ENCODE results near the gene SFXN1. TPM values are rescaled to one million over a fixed set of nuclear protein-coding genes. Genes with fewer than 3 reads are reported as not detected.
"Not testable (repeated sequence)": the region's sequence is repeated elsewhere in the genome, so short reads cannot be mapped to it uniquely, and the experiment has no call there.

Gene SFXN1
- total RNA-seq, 4 donors from 2014 or later, result 18.0 to 26.1 (median 21.2) TPM

DNA sequence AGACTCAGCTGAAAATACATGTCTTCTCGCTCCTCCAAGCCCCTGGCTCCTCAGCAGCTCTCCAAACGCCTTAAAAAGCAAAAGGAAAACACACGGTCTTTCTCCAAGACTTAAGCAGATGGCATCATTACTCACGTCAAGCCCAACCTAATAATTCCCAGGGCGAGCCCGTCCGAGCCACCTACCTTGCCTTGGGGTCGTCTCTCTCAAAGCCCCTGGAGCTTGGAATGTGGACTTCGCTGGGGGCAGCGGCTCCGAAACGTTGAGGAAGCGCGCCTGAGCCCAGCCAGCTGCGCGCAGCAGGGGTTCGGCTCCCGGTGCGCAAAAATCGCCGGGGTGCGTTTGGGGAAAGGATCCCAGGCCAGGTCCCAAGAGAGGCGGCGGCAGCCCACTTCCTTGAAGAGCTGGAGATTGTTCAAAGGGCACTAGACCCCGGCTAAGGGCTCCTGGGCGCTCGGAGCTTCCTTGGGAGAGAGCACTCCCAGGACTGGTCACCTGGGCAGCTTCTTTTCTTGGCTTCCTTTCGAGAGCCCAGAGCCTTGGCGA is 34.8 kb upstream of the SFXN1 start:
- peaks cover 64% of the 10 kb centered on the region for H3K27me3 ChIP-seq
- H3K4me3 ChIP-seq, result peak overlapping the region in 1 of 2 donors; percentile 40
- ATAC-seq, result no peak

DNA sequence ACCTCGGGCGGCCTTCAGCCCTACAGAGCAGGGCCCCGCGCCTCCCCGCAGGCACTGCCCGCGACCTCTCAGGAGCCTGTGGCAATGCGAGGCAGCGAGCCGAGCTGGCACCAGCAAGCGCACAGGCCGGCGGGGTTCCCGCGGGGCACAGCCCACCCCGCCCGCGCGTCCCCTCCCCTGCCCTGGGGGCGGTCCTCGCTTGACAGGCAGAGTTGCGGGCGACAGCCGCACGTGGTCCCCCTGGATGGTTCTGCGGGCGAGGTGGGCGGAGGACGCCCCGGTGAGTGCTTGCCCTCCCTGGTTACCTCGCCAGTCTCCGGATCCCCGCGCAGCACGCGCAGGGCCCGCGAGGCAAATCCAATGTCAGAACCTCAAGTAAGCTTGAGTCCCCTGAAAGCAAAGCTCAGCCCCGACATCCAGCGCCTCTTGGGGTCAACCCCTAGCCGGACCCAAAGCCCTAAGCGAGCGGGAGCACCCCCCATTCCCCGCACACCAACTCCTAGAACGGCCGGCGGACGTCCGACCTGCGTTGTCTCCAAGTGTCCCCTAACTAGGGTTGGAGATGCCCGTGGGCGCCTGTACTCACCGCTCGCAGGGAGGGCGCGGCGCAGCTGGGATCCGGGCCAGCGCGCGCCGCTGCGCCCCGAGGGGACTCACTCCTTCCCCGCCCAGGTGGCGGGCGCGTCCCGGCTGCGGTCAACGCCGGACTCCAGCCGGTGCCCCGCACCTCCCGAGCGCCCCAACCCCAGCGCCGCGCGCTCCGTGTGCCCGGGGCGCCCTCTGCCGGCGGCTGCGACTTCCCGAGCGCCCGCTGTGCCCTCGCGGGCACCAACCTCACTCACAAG is 34.1 kb upstream of the SFXN1 start, which contains the start of gene DRD1:
DRD1 (minus strand) TSS at position 123 of the 845 bp plus-strand sequence. CDS start 1,083 bp downstream, outside the sequence.
- H3K36me3 ChIP-seq, result no peaks in the 10 kb centered on the region
- H3K4me1 ChIP-seq, result peaks cover 0 to 19% (median 11%) of the 10 kb centered on the region in 3 donors
- peak within 1 kb of the TSS in 1 of 4 donors; percentile 4 for H3K27ac ChIP-seq
- TF ChIP-seq, protein P1, sequence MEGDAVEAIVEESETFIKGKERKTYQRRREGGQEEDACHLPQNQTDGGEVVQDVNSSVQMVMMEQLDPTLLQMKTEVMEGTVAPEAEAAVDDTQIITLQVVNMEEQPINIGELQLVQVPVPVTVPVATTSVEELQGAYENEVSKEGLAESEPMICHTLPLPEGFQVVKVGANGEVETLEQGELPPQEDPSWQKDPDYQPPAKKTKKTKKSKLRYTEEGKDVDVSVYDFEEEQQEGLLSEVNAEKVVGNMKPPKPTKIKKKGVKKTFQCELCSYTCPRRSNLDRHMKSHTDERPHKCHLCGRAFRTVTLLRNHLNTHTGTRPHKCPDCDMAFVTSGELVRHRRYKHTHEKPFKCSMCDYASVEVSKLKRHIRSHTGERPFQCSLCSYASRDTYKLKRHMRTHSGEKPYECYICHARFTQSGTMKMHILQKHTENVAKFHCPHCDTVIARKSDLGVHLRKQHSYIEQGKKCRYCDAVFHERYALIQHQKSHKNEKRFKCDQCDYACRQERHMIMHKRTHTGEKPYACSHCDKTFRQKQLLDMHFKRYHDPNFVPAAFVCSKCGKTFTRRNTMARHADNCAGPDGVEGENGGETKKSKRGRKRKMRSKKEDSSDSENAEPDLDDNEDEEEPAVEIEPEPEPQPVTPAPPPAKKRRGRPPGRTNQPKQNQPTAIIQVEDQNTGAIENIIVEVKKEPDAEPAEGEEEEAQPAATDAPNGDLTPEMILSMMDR (IDR thresholded peaks at IDR 0.05), result peak; percentile 20 to 75 (median 56)
- no peak for TF ChIP-seq POLR2A (IDR thresholded peaks at IDR 0.05)
- TF ChIP-seq EP300 (IDR thresholded peaks at IDR 0.05), result no peak
- peaks cover 69% of the 10 kb centered on the region for H3K27me3 ChIP-seq
- WGBS, 2 donors (ENCODE audit: low coverage in 1 of 2), result 0% methylated on average over 3 of the region's 91 CpGs; no CpG with 5 or more reads in 1 of the 2 donors
- H3K4me3 ChIP-seq, result peak within 1 kb of the TSS in 1 of 2 donors; percentile 40
- no peaks in the 10 kb centered on the region for H3K9me3 ChIP-seq
- ATAC-seq, result peak; percentile 31

More for the DNA sequence above, 34.8 kb upstream of the SFXN1 start:
- WGBS, 2 donors (ENCODE audit: low coverage in 1 of 2), result 0% methylated on average over 2 to 6 of the region's 29 CpGs
- TF ChIP-seq EP300 (IDR thresholded peaks at IDR 0.05) (no peak), POLR2A (IDR thresholded peaks at IDR 0.05) (no peak), POLR2AphosphoS5 (IDR thresholded peaks at IDR 0.05) (no peak)
- TF ChIP-seq, protein P1 (IDR thresholded peaks at IDR 0.05), result no peak
- H3K4me1 ChIP-seq, result peaks cover 0 to 19% (median 11%) of the 10 kb centered on the region in 3 donors
- no peaks in the 10 kb centered on the region for H3K36me3 ChIP-seq
- no peaks in the 10 kb centered on the region for H3K9me3 ChIP-seq
- peak overlapping the region in 1 of 4 donors; percentile 4 for H3K27ac ChIP-seq

DNA sequence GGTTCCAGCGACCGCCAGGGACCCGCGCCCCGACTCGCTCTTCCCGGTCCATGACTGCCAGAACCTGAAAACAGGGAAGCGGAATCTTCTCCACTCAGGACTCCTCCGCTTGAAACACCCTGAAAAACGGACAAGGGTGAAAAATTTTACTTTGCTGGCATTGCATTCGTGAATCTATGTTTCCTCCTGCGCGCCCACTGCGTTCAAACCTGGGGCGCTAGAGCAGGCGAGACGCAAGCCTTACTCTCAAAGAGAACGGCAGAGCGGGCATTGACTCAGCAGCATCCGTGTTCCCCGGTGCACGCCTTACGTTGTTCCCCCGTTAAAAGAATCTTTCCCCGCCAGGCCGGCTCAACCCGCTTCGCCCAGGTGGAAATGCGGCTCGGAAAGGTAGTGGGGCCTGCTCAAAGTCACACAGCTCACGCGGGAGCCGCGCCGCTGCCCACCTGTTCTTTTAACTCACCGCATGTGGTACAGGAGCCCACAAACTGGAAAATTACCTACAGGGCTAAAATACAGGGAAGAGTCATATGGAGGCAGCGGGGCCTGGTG is 33.4 kb upstream of the SFXN1 start:
- peaks cover 74% of the 10 kb centered on the region for H3K27me3 ChIP-seq

DNA sequence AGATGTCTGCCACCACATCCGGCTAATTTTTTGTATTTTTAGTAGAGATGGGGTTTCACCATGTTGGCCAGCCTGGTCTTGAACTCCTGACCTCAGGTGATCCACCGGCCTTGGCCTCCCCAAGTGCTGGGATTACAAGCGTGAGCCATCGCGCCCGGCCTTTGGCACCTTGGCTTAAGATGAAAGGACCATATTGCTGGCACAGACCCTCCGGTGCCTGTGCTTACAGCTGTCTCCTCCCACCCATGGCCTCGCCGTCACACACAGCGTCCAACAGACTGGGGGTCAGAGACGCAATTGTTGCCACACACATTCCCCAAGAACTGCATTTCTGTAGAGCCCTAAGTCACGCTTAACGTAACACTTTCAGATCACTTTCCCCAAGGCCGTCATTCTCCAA is 32.0 kb upstream of the SFXN1 start:
- 50 to 83% methylated on average over 2 to 10 of the region's 14 CpGs for WGBS, 2 donors (ENCODE audit: low coverage in 1 of 2)
- H3K4me1 ChIP-seq, result peaks cover 0 to 19% (median 11%) of the 10 kb centered on the region in 3 donors
- peaks cover 77% of the 10 kb centered on the region for H3K27me3 ChIP-seq
- H3K9me3 ChIP-seq, H3K36me3 ChIP-seq, H3K27ac ChIP-seq, H3K4me3 ChIP-seq, ATAC-seq: not testable (repeated sequence)

More for the DNA sequence above, 33.4 kb upstream of the SFXN1 start:
- TF ChIP-seq POLR2A (IDR thresholded peaks at IDR 0.05), result no peak
- TF ChIP-seq, protein P1 (IDR thresholded peaks at IDR 0.05), result no peak
- no peak for TF ChIP-seq EP300 (IDR thresholded peaks at IDR 0.05)
- no peak for TF ChIP-seq POLR2AphosphoS5 (IDR thresholded peaks at IDR 0.05)
- Histone ChIP-seq H3K9me3 (no peaks in the 10 kb centered on the region), H3K36me3 (no peaks in the 10 kb centered on the region), H3K4me1 (peaks cover 0 to 19% (median 11%) of the 10 kb centered on the region in 3 donors), H3K4me3 (peak overlapping the region in 1 of 2 donors; percentile 40), H3K27ac (no peak overlapping the region)
- ATAC-seq, result no peak
- 22% methylated on average over 14 of the region's 37 CpGs; no CpG with 5 or more reads in 1 of the 2 donors for WGBS, 2 donors (ENCODE audit: low coverage in 1 of 2)

DNA sequence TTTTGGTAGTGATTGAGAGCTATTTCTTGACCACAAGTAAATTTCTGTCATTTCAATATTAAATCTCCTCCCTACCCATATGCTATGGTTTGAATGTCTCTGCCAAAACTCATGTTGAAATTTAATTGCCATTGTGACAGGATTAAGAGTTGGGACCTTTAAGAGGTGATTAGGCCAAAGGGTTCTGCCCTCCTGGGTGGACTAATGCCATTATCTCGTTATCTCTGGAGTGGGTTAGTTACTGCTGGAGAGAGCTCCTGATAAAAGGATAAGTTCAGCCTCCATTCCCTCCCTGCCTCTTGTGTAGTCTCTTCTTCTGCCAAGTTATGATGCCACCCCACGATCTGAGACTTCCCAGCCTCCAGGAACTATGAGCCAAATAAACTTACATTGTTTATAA is 30.8 kb upstream of the SFXN1 start:
- Histone ChIP-seq H3K9me3 (no peaks in the 10 kb centered on the region), H3K4me3 (no peak overlapping the region), H3K36me3 (no peaks in the 10 kb centered on the region), H3K4me1 (peaks cover 0 to 19% (median 11%) of the 10 kb centered on the region in 3 donors), H3K27me3 (peaks cover 74% of the 10 kb centered on the region), H3K27ac (no peak overlapping the region)
- WGBS, 2 donors (ENCODE audit: low coverage in 1 of 2), result 0 to 42% methylated on average over 2 of the region's 2 CpGs
- no peak for ATAC-seq
- TF ChIP-seq POLR2AphosphoS5 (IDR thresholded peaks at IDR 0.05) (no peak), POLR2A (IDR thresholded peaks at IDR 0.05) (no peak), EP300 (IDR thresholded peaks at IDR 0.05) (no peak)
- TF ChIP-seq, protein P1 (IDR thresholded peaks at IDR 0.05), result no peak
